Endodermal cell (in vitro differentiated cells): ENCODE measurements around the gene KLF2. TPM values are rescaled to one million over a fixed set of nuclear protein-coding genes. Genes with fewer than 3 reads are reported as not detected.

Experiments
- DNase-seq: peaks from one replicate; pipeline ENCODE4 v3.0.0-alpha.2; 2017
- H3K27ac ChIP-seq: 2 replicates; pipeline ENCODE4 v1.5.1; 2013; ENCODE audit warnings: mild to moderate bottlenecking, low read depth, low read length, moderate library complexity
- H3K27me3 ChIP-seq: 2 replicates; pipeline ENCODE4 v1.6.1; 2013; ENCODE audit warnings: mild to moderate bottlenecking, low read length, moderate library complexity; ENCODE audit not compliant: insufficient read depth, control insufficient read depth, poor library complexity, severe bottlenecking
- H3K36me3 ChIP-seq: 2 replicates; pipeline ENCODE4 v1.7.0; 2013; ENCODE audit warnings: mild to moderate bottlenecking, low read length, moderate library complexity; ENCODE audit not compliant: control insufficient read depth, insufficient read depth
- H3K4me1 ChIP-seq: one replicate; pipeline ENCODE4 v1.7.0; 2013; ENCODE audit warnings: low read length; ENCODE audit not compliant: control insufficient read depth, insufficient read depth
- H3K4me3 ChIP-seq: 2 replicates; pipeline ENCODE4 v1.5.1; 2013; ENCODE audit warnings: mild to moderate bottlenecking, low read length, moderate library complexity
- H3K9ac ChIP-seq: 2 replicates; pipeline ENCODE4 v1.6.1; 2013; ENCODE audit warnings: mild to moderate bottlenecking, low read length, moderate library complexity; ENCODE audit not compliant: poor library complexity, severe bottlenecking; ENCODE audit errors: extremely low read depth
- H3K9me3 ChIP-seq: 2 replicates; pipeline ENCODE4 v1.6.1; 2013; ENCODE audit warnings: mild to moderate bottlenecking, low read length, moderate library complexity; ENCODE audit not compliant: control insufficient read depth
- H3K27ac Mint-ChIP-seq: 2 replicates; pipeline ENCODE4 v1.8.0; 2020; ENCODE audit warnings: mixed read lengths
- H3K27me3 Mint-ChIP-seq: 2 replicates; pipeline ENCODE4 v1.8.0; 2021; ENCODE audit warnings: mild to moderate bottlenecking, mixed read lengths; ENCODE audit not compliant: insufficient read depth
- H3K36me3 Mint-ChIP-seq: 2 replicates; pipeline ENCODE4 v1.8.0; 2020; ENCODE audit warnings: low read depth, mixed read lengths
- H3K4me1 Mint-ChIP-seq: 2 replicates; pipeline ENCODE4 v1.8.0; 2020; ENCODE audit warnings: mixed read lengths
- H3K4me3 Mint-ChIP-seq: 2 replicates; pipeline ENCODE4 v1.8.0; 2020; ENCODE audit warnings: mild to moderate bottlenecking, moderate library complexity, mixed read lengths
- H3K9me3 Mint-ChIP-seq: 2 replicates; pipeline ENCODE4 v1.8.0; 2020; ENCODE audit warnings: mild to moderate bottlenecking, mixed read lengths
- CTCF ChIP-seq: fragments of 200-600 bp; sonication (generic); conservative IDR thresholded peaks from 2 replicates; pipeline ENCODE4 v1.5.0; 2021; ENCODE audit warnings: antibody characterized with exemption, mild to moderate bottlenecking
- WGBS, 2 experiments: methylation state at CpG; one replicate each; pipeline versions ENCODE4 v1.1.5 to v1.1.7; 2013; ENCODE audit warnings: missing lambda C conversion rate in 2 of 2, mixed read lengths in 1 of 2; ENCODE audit not compliant: insufficient coverage in 1 of 2, insufficient read length in 1 of 2; 5-methylcytosine and 5-hydroxymethylcytosine counted together
- total RNA-seq, 2 donors: library from RNA; stranded (reverse); fragmentation: NEBNext Ultra II Directional in 1 of 2; extraction: Animal tissue kit (Norgen Biotek cat#: 25700) in 1 of 2; gene quantifications; 2 replicates in 1 of 2; 3 replicates in 1 of 2; pipeline ENCODE4 v1.2.1, GENCODE V29; 2021

KLF2 gene
- total RNA-seq, 2 donors from 2014 or later, result 0.22 to 1.4 TPM

GRCh38 chr19:16374436-16374835, 49.8 kb downstream of the KLF2 start:
- peaks cover 9% of the 10 kb centered on the region for H3K4me1 Mint-ChIP-seq
- no peak overlapping the region for H3K27ac Mint-ChIP-seq
- 94 to 100% methylated on average over 11 to 13 of the region's 13 CpGs for WGBS, 2 experiments

GRCh38 chr19:16375157-16375935, 50.7 kb downstream of the KLF2 start:
- no peaks in the 10 kb centered on the region for H3K9me3 ChIP-seq
- no peak for DNase-seq
- no peak overlapping the region for H3K4me3 ChIP-seq
- no peaks in the 10 kb centered on the region for H3K4me1 ChIP-seq
- Mint-ChIP-seq H3K9me3 (no peaks in the 10 kb centered on the region), H3K36me3 (peaks cover 46% of the 10 kb centered on the region), H3K4me1 (peaks cover 9% of the 10 kb centered on the region), H3K27ac (no peak overlapping the region), H3K27me3 (no peaks in the 10 kb centered on the region), H3K4me3 (no peak overlapping the region)
- H3K27ac ChIP-seq, result no peak overlapping the region
- 91 to 96% methylated on average over 9 to 14 of the region's 14 CpGs for whole genome bisulfite sequencing, 2 experiments
- TF ChIP-seq CTCF, result no peak
- H3K27me3 ChIP-seq, result no peaks in the 10 kb centered on the region
- no peak overlapping the region for H3K9ac ChIP-seq
- peaks cover 33% of the 10 kb centered on the region for H3K36me3 ChIP-seq

More at GRCh38 chr19:16374436-16374835, 49.8 kb downstream of the KLF2 start:
- Histone ChIP-seq H3K27me3 (no peaks in the 10 kb centered on the region), H3K4me1 (no peaks in the 10 kb centered on the region), H3K9me3 (no peaks in the 10 kb centered on the region), H3K36me3 (peaks cover 33% of the 10 kb centered on the region), H3K4me3 (no peak overlapping the region), H3K9ac (no peak overlapping the region), H3K27ac (no peak overlapping the region)
- no peak for TF ChIP-seq CTCF
- DNase-seq, result no peak
- H3K27me3 Mint-ChIP-seq, result no peaks in the 10 kb centered on the region
- peaks cover 46% of the 10 kb centered on the region for H3K36me3 Mint-ChIP-seq
- no peaks in the 10 kb centered on the region for H3K9me3 Mint-ChIP-seq
- no peak overlapping the region for H3K4me3 Mint-ChIP-seq

GRCh38 chr19:16375936-16376185, 51.2 kb downstream of the KLF2 start:
- Histone ChIP-seq H3K36me3 (peaks cover 33% of the 10 kb centered on the region), H3K9me3 (no peaks in the 10 kb centered on the region), H3K4me3 (no peak overlapping the region), H3K27ac (no peak overlapping the region), H3K9ac (no peak overlapping the region), H3K4me1 (no peaks in the 10 kb centered on the region), H3K27me3 (no peaks in the 10 kb centered on the region)
- DNase-seq, result no peak
- no peak overlapping the region for H3K27ac Mint-ChIP-seq
- TF ChIP-seq CTCF, result no peak
- 84 to 96% methylated on average over 4 to 7 of the region's 7 CpGs for WGBS, 2 experiments
- no peaks in the 10 kb centered on the region for H3K9me3 Mint-ChIP-seq
- H3K27me3 Mint-ChIP-seq, result no peaks in the 10 kb centered on the region
- peaks cover 9% of the 10 kb centered on the region for H3K4me1 Mint-ChIP-seq
- H3K4me3 Mint-ChIP-seq, result no peak overlapping the region
- peaks cover 46% of the 10 kb centered on the region for H3K36me3 Mint-ChIP-seq
